ENCODE data around the gene WASHC2C. TPM values are rescaled to one million over a fixed set of nuclear protein-coding genes. Genes with fewer than 3 reads are reported as not detected.
"Not testable (repeated sequence)": the region's sequence is repeated elsewhere in the genome, so short reads cannot be mapped to it uniquely, and the experiment has no call there.

WASHC2C gene
- total and polyA plus RNA-seq, 2 of the 8 experiments (the other 6 are each of a cell fraction or from before 2014, with no cell fraction given), result 8.0 to 28.1 TPM

DNA sequence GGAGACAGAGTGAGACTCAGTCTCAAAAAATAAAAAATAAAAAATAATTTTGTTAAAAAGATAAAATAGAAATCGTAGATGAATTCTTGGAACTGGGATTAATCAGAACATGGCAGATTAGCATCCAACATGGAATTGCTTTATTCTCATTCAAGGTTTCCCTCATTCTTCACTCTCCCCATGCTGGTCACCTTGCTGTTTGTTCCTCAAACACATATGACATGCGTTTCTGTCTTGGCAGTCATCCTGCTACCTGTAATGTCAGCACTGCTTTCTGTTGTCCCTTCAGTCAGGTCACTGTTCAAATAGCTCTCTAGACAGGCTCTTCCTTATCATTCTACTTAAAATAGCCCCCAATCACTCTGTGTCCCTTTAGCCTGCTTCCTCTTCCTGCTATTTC, 95.9 kb downstream of the WASHC2C start:
- H2BK15ac ChIP-seq (ENCODE audit: low read length); H3K27ac ChIP-seq (ENCODE audit: low read depth, low read length); H3K4ac ChIP-seq (replicated peaks; ENCODE audit: insufficient read length, low read depth, low read length); H2BK20ac ChIP-seq (ENCODE audit: low read length); H3K79me1 ChIP-seq (ENCODE audit: low read depth, low read length); H3K18ac ChIP-seq (ENCODE audit: extremely low read depth, low read length); H3K56ac ChIP-seq (replicated peaks; ENCODE audit: insufficient read length, low read depth, low read length); H3K27me3 ChIP-seq (replicated peaks in 1 of 4; ENCODE audit: control insufficient read depth in 3 of 4, extremely low read depth in 1 of 4, insufficient read depth in 3 of 4, low read length in 3 of 4); H3K4me2 ChIP-seq (ENCODE audit: insufficient read depth in 1 of 2, low read depth in 2 of 2, low read length in 2 of 2); H3K9ac ChIP-seq (replicated peaks in 1 of 4; ENCODE audit: extremely low read depth in 1 of 4, low read depth in 3 of 4, low read length in 3 of 4); H4K20me1 ChIP-seq (replicated peaks in 1 of 2; ENCODE audit: control insufficient read depth in 1 of 2, insufficient read depth in 2 of 2, low read length in 2 of 2); POLR2A ChIA-PET (ENCODE audit: partially characterized antibody); H4K8ac ChIP-seq (ENCODE audit: extremely low read depth, insufficient read depth, low read length); DNase-seq (ENCODE audit: low read depth in 1 of 2, low spot score in 2 of 2); FAIRE-seq; H4K5ac ChIP-seq (ENCODE audit: insufficient read length, low read depth, low read length); H3K4me1 ChIP-seq (replicated peaks in 1 of 4; ENCODE audit: control insufficient read depth in 3 of 4, insufficient read depth in 4 of 4, low read length in 3 of 4); H3K14ac ChIP-seq (ENCODE audit: insufficient read length); CTCF ChIA-PET (ENCODE audit: partially characterized antibody); H3K79me2 ChIP-seq (ENCODE audit: control insufficient read depth in 1 of 2, insufficient read depth in 2 of 2, low read length in 2 of 2); H2AK5ac ChIP-seq (ENCODE audit: low read depth, low read length); H3K23ac ChIP-seq (ENCODE audit: insufficient read length); H3K23me2 ChIP-seq (ENCODE audit: low read depth, low read length); H3K9me3 ChIP-seq (ENCODE audit: insufficient read depth in 2 of 2, low read depth in 1 of 2, low read length in 1 of 2); H4K91ac ChIP-seq (replicated peaks; ENCODE audit: insufficient read length, low read length); H3K36me3 ChIP-seq (ENCODE audit: control insufficient read depth in 2 of 4, insufficient read depth in 4 of 4, low read length in 3 of 4); H2BK120ac ChIP-seq (replicated peaks; ENCODE audit: low read depth, low read length); H2BK12ac ChIP-seq (ENCODE audit: low read depth, low read length); H3K4me3 ChIP-seq (ENCODE audit: extremely low read depth in 1 of 4, insufficient read depth in 2 of 4, low read depth in 3 of 4, low read length in 4 of 4); H2AFZ ChIP-seq (ENCODE audit: low read length); H2BK5ac ChIP-seq (ENCODE audit: low read depth, low read length): not testable (repeated sequence)
- 100% methylated on average over 1 of the region's 2 CpGs; no CpG with 5 or more reads in 1 of the 2 experiments for WGBS, 2 experiments (ENCODE audit: extremely low coverage in 1 of 2, insufficient coverage in 1 of 2, insufficient read length in 1 of 2, insufficient replicate concordance in 2 of 2, low coverage in 1 of 2, low lambda C conversion rate in 2 of 2, missing lambda C conversion rate in 1 of 2)

Small RNA genes within 50 kb of the gene (small RNA-seq; reads per million reads assigned to genes)
- gene AC012044.1 (ENCODE audit: insufficient read depth), result not detected

Other genes with a start within 250 kb of the WASHC2C start
- 16.0 and 17.8 TPM in 2 replicates for gene ZFAND4, start 54.5 kb upstream of the WASHC2C start, total RNA-seq (2021; fragmentation: NEBNext Ultra II Directional; extraction: Animal tissue kit (Norgen Biotek cat#: 25700))
- gene ZFAND4, start 54.5 kb upstream of the WASHC2C start, polyA plus RNA-seq (2011; rRNA removed), result 2.2 and 2.8 TPM in 2 replicates
- 13.9 and 19.7 TPM in 2 replicates for gene AGAP4, start 120.2 kb downstream of the WASHC2C start, total RNA-seq (2021; fragmentation: NEBNext Ultra II Directional; extraction: Animal tissue kit (Norgen Biotek cat#: 25700))
- gene AGAP4, start 120.2 kb downstream of the WASHC2C start, polyA plus RNA-seq (2011; rRNA removed), result 13.5 and 16.9 TPM in 2 replicates
- 101 and 106 TPM in 2 replicates for gene TIMM23, start 245.2 kb downstream of the WASHC2C start, total RNA-seq (2021; fragmentation: NEBNext Ultra II Directional; extraction: Animal tissue kit (Norgen Biotek cat#: 25700))
- gene TIMM23, start 245.2 kb downstream of the WASHC2C start, polyA plus RNA-seq (2011; rRNA removed), result 83.9 and 130 TPM in 2 replicates